Stimulated activated CD4-positive, alpha-beta T cell treated with anti-CD3 and anti-CD28 coated beads, Interleukin-12 subunit alpha, Interleukin-12 subunit beta, amount 100 ng/mL, for 24 hours (primary cell): ENCODE results near the gene KRT86.
"Not testable (repeated sequence)": the region's sequence is repeated elsewhere in the genome, so short reads cannot be mapped to it uniquely, and the experiment has no call there.

Experiments
- DNase-seq, 2 experiments: peaks; one replicate each; pipeline ENCODE4 v3.0.0-alpha.2; 2020; ENCODE audit warnings: low read depth in 2 of 2

KRT86 gene

GRCh38 chr12:52335598-52336262 is 61.3 kb downstream of the KRT86 start:
- no peak for DNase-seq

- DNase-seq: no peak
These were observed 62.2 kb downstream of the KRT86 start for GRCh38 chr12:52336641-52337040.

- DNase-seq: no peak
These were observed 62.6 kb downstream of the KRT86 start for GRCh38 chr12:52337054-52337453.

GRCh38 chr12:52338241-52338960 is 64.0 kb downstream of the KRT86 start:
- no peak for DNase-seq

GRCh38 chr12:52341066-52341580 is 66.7 kb downstream of the KRT86 start:
- DNase-seq: no peak

- no peak for DNase-seq
These were observed 68.5 kb downstream of the KRT86 start for GRCh38 chr12:52342781-52343490.

- no peak for DNase-seq
These were observed 69.1 kb downstream of the KRT86 start for GRCh38 chr12:52343550-52343949.

GRCh38 chr12:52344111-52344510 is 69.7 kb downstream of the KRT86 start:
- no peak for DNase-seq

GRCh38 chr12:52345041-52345440 is 70.6 kb downstream of the KRT86 start:
- DNase-seq: not testable (repeated sequence)

GRCh38 chr12:52346593-52346992 is 72.1 kb downstream of the KRT86 start:
- no peak for DNase-seq

GRCh38 chr12:52347016-52347415 is 72.6 kb downstream of the KRT86 start:
- DNase-seq: no peak

- DNase-seq: no peak
These were observed 73.4 kb downstream of the KRT86 start for GRCh38 chr12:52347551-52348510.

- no peak for DNase-seq
These were observed 74.8 kb downstream of the KRT86 start for GRCh38 chr12:52349196-52349595.

- DNase-seq: no peak
These were observed 75.7 kb downstream of the KRT86 start for GRCh38 chr12:52350021-52350620.

GRCh38 chr12:52350786-52351185 is 76.3 kb downstream of the KRT86 start:
- no peak for DNase-seq

- DNase-seq: no peak
These were observed 77.0 kb downstream of the KRT86 start for GRCh38 chr12:52351196-52352059.

GRCh38 chr12:52352951-52353350 is 78.5 kb downstream of the KRT86 start:
- DNase-seq: no peak

GRCh38 chr12:52353766-52354165 is 79.3 kb downstream of the KRT86 start:
- DNase-seq: no peak

GRCh38 chr12:52354200-52354599 is 79.8 kb downstream of the KRT86 start:
- no peak for DNase-seq

- no peak for DNase-seq
These were observed 80.7 kb downstream of the KRT86 start for GRCh38 chr12:52355176-52355575.
